HEK293 (cell line): ENCODE results near the gene WDR64.

Source experiments
- GLI2 ChIP-seq: fragments of 450-650 bp; formaldehyde crosslinking; IDR thresholded peaks from 2 replicates; pipeline ENCODE4; 2017; ENCODE audit warnings: missing biosample characterization, missing genetic modification characterization, low read depth, borderline replicate concordance
- INSM2 ChIP-seq: fragments of 450-650 bp; formaldehyde crosslinking; IDR thresholded peaks from 2 replicates; pipeline ENCODE4 v1.5.1; 2016; ENCODE audit warnings: missing biosample characterization, missing genetic modification characterization
- KLF7 ChIP-seq: fragments of 450-650 bp; formaldehyde crosslinking; IDR thresholded peaks from 2 replicates; pipeline ENCODE4 v1.5.1; 2016; ENCODE audit warnings: missing biosample characterization, missing genetic modification characterization, borderline replicate concordance
- KLF8 ChIP-seq: fragments of 450-650 bp; formaldehyde crosslinking; IDR thresholded peaks from 2 replicates; pipeline ENCODE4 v1.5.1; 2016; ENCODE audit warnings: missing biosample characterization, missing genetic modification characterization
- MYNN ChIP-seq: fragments of 450-650 bp; formaldehyde crosslinking; IDR thresholded peaks from 2 replicates; pipeline ENCODE4 v1.5.1; 2016; ENCODE audit warnings: missing biosample characterization, missing genetic modification characterization, borderline replicate concordance
- OVOL3 ChIP-seq: fragments of 450-650 bp; formaldehyde crosslinking; IDR thresholded peaks from 2 replicates; pipeline ENCODE4 v1.5.1; 2016; ENCODE audit warnings: missing biosample characterization, missing genetic modification characterization
- RBAK ChIP-seq: fragments of 450-650 bp; formaldehyde crosslinking; IDR thresholded peaks from 2 replicates; pipeline ENCODE4 v1.5.1; 2016; ENCODE audit warnings: missing biosample characterization, missing genetic modification characterization
- TCF7L2 ChIP-seq: IDR thresholded peaks from 2 replicates; pipeline ENCODE4 v1.6.1; 2011; ENCODE audit warnings: low read depth, mild to moderate bottlenecking, inconsistent platforms, low read length, moderate library complexity, borderline replicate concordance
- WT1 ChIP-seq: fragments of 450-650 bp; formaldehyde crosslinking; IDR thresholded peaks from 2 replicates; pipeline ENCODE4 v1.5.1; 2016; ENCODE audit warnings: missing biosample characterization, missing genetic modification characterization
- YY1 ChIP-seq: fragments of 450-650 bp; formaldehyde crosslinking; IDR thresholded peaks from 2 replicates; pipeline ENCODE4 v1.5.1; 2018; ENCODE audit warnings: missing biosample characterization, missing genetic modification characterization
- ZBTB21 ChIP-seq: fragments of 450-650 bp; formaldehyde crosslinking; IDR thresholded peaks from 2 replicates; pipeline ENCODE4 v1.5.1; 2017; ENCODE audit warnings: missing biosample characterization, missing genetic modification characterization
- ZBTB8A ChIP-seq: fragments of 450-650 bp; formaldehyde crosslinking; IDR thresholded peaks from 2 replicates; pipeline ENCODE4 v1.5.1; 2016; ENCODE audit warnings: missing biosample characterization, missing genetic modification characterization
- ZFHX2 ChIP-seq: fragments of 450-650 bp; formaldehyde crosslinking; conservative IDR thresholded peaks from 2 replicates; pipeline ENCODE4 v1.5.1; 2016; ENCODE audit warnings: missing biosample characterization, missing genetic modification characterization
- ZFP3 ChIP-seq: fragments of 450-650 bp; formaldehyde crosslinking; IDR thresholded peaks from 2 replicates; pipeline ENCODE4 v1.5.1; 2016; ENCODE audit warnings: low read depth, missing biosample characterization, missing genetic modification characterization
- ZNF18 ChIP-seq: fragments of 450-650 bp; formaldehyde crosslinking; IDR thresholded peaks from 2 replicates; pipeline ENCODE4 v1.5.1; 2016; ENCODE audit warnings: missing biosample characterization, missing genetic modification characterization
- ZNF184 ChIP-seq: fragments of 450-650 bp; IDR thresholded peaks from 2 replicates; pipeline ENCODE4 v1.5.1; 2018; ENCODE audit warnings: missing biosample characterization, mild to moderate bottlenecking, missing genetic modification characterization
- ZNF202 ChIP-seq: fragments of 450-650 bp; formaldehyde crosslinking; IDR thresholded peaks from 2 replicates; pipeline ENCODE4 v1.5.1; 2016; ENCODE audit warnings: missing biosample characterization, missing genetic modification characterization, borderline replicate concordance
- ZNF280C ChIP-seq: fragments of 450-650 bp; formaldehyde crosslinking; IDR thresholded peaks from 2 replicates; pipeline ENCODE4 v1.5.1; 2016; ENCODE audit warnings: missing biosample characterization, missing genetic modification characterization
- ZNF362 ChIP-seq: fragments of 450-650 bp; formaldehyde crosslinking; IDR thresholded peaks from 2 replicates; pipeline ENCODE4 v1.5.1; 2016; ENCODE audit warnings: missing biosample characterization, missing genetic modification characterization
- ZNF398 ChIP-seq: fragments of 450-650 bp; formaldehyde crosslinking; IDR thresholded peaks from 2 replicates; pipeline ENCODE4 v1.5.1; 2017; ENCODE audit warnings: missing biosample characterization, missing genetic modification characterization
- ZNF423 ChIP-seq: fragments of 450-650 bp; formaldehyde crosslinking; IDR thresholded peaks from 2 replicates; pipeline ENCODE4 v1.5.1; 2016; ENCODE audit warnings: missing biosample characterization, missing genetic modification characterization
- ZNF449 ChIP-seq: fragments of 450-650 bp; formaldehyde crosslinking; IDR thresholded peaks from 2 replicates; pipeline ENCODE4 v1.5.1; 2017; ENCODE audit warnings: missing biosample characterization, mild to moderate bottlenecking, missing genetic modification characterization, moderate library complexity
- ZNF561 ChIP-seq: fragments of 450-650 bp; IDR thresholded peaks from 2 replicates; pipeline ENCODE4 v1.5.1; 2018; ENCODE audit warnings: missing biosample characterization, missing genetic modification characterization, borderline replicate concordance
- ZNF596 ChIP-seq: fragments of 450-650 bp; IDR thresholded peaks from 2 replicates; pipeline ENCODE4 v1.5.0; 2018; ENCODE audit warnings: missing biosample characterization, mild to moderate bottlenecking, missing genetic modification characterization, moderate library complexity
- ZNF776 ChIP-seq: fragments of 450-650 bp; formaldehyde crosslinking; IDR thresholded peaks from 2 replicates; pipeline ENCODE4 v1.5.0; 2017; ENCODE audit warnings: missing biosample characterization, missing genetic modification characterization, borderline replicate concordance
- ZSCAN4 ChIP-seq: fragments of 450-650 bp; formaldehyde crosslinking; IDR thresholded peaks from 2 replicates; pipeline ENCODE4 v1.5.1; 2017; ENCODE audit warnings: missing biosample characterization, missing genetic modification characterization

Gene WDR64

GRCh38 chr1:241639623-241640148 lies 12.4 kb upstream of the WDR64 start (continued):
- TF ChIP-seq ZNF561 (tag by site-specific recombination) (peak; percentile 23; the same call in 1 of the 2 replicates), ZNF18 (no peak), ZNF184 (tag by site-specific recombination) (no peak), ZBTB21 (tag by site-specific recombination) (no peak), RBAK (no peak), ZNF280C (no peak), ZNF362 (tag by site-specific recombination) (no peak), TCF7L2 (no peak), ZFP3 (no peak), ZSCAN4 (tag by site-specific recombination) (no peak), ZNF776 (tag by site-specific recombination) (no peak), WT1 (no peak), YY1 (peak; percentile 42; the same call in 1 of the 2 replicates), ZFHX2 (tag by site-specific recombination) (peak; percentile 81), ZNF202 (tag by site-specific recombination) (no peak), KLF8 (peak; percentile 57; the same call in 1 of the 2 replicates), MYNN (tag by site-specific recombination) (no peak), ZBTB8A (tag by site-specific recombination) (peak; percentile 97), ZNF449 (peak; percentile 72), KLF7 (no peak; the same call in 1 of the 2 replicates), ZNF423 (no peak; the same call in 1 of the 2 replicates), GLI2 (tag by site-specific recombination) (no peak), ZNF596 (peak; percentile 28; the same call in 1 of the 2 replicates), ZNF398 (tag by site-specific recombination) (peak; percentile 51), OVOL3 (tag by site-specific recombination) (no peak), INSM2 (tag by site-specific recombination) (no peak)
